LoVo (cell line): ENCODE results near the gene FAF1.

Source experiments
- DNase-seq: peaks from one replicate; pipeline ENCODE4 v3.0.0-alpha.2; 2016; ENCODE audit warnings: low spot score

FAF1 gene

DNA sequence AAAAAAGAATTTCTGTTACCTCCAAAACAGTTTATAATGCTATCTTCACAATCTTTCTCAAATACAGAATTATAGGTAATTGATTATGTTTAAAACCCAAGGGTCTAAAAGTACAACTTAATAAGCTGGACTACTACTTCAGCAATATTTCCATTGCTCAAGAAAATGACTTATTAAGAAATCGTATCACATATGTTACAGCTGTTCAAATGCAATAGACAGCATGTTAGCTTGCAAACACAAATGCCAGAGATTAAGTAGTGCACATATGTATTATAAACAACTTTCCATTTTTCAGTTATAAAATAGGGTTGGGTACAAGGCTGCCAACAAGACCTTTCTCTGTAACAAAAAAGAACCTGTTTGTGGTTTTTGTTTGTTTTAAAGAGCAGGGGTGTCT is 325.8 kb downstream of the FAF1 start:
- no peak for DNase-seq

DNA sequence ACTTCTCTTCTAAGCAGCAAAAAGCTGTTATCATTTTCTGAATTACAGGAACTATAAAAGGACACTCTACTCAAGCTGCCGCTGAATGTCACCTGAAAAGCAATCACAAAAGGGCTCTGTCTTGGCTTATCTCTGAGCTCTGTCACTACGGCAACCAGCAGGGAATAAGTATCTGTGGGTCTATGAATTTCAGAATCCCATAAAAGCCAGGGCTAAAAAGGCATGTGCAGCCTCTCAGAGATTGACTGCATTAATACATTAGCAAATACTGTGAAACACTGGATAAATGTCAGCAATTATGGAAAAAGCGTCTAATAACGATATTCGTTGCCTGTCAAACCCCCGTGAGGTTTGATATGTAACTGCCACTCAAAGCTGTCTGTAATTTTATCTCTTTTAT is 326.6 kb downstream of the FAF1 start:
- DNase-seq = peak; percentile 7

DNA sequence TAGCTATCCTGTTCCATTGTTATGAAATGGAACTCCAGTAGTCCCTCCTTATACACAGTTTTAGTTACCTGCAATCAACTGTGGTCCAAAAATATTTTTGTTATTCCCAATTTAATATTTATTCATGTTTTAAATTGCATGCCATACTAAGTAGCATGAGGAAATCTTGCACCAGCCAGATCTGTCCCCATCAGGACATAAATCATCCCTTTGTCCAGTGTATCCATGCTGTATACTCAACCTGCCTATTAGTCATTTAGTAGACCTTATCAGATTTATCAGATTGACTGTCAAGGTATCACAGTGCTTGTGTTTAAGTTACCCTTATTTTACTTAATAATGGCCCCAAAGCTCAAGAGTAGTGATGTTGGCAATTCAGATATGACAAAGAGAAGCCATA is 328.9 kb downstream of the FAF1 start:
- DNase-seq = no peak

DNA sequence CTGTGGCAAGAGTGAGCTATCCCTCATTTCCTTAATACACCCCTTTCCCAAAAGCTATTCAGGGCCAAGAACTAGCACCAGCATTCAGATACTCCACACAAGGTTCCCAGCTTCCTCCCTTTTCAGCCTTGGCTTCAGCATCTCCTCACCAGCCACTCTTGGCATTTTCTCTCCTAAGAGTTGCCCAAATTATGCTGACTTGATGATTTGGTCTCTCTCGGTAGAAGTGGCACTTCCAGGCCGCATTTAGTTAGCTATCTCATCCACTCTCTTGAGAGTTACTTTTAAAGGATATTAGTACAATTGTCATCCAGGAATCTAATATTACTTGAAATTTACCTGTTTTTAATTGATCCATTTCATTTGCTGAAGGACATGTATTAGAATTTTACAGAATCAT is 337.8 kb downstream of the FAF1 start:
- no peak for DNase-seq

DNA sequence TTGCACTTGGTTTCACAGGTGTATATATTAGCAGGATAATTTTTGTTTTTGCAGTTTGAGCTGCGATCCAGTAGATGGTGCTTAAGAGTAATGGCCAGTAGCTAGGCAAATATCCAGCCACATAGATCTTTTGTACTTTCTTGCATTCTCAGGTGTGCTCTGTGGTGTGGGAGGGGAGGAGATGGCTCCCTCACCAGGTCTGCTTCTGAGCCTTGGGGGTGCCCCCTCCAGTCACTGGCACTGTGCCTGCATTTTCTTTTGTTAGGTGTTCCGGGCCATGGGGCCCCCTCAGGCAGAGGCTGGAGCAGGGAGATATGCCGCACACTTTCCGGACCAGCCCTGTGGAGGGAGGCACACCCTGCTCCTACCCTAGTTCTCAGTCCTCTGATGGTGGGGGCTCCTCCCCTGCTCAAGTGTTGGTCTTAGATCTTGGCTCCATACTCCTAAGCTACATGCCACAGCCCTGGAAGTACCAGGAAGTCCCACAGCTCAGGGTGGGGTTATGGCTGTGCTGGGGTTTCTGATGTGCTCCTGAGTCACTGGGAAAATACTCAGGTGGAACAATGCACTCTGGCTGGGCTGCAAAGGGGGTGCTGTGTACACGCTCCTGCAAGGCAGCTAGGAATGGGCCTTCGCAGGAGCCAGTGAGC is 339.3 kb downstream of the FAF1 start:
- DNase-seq = peak; percentile 78

DNA sequence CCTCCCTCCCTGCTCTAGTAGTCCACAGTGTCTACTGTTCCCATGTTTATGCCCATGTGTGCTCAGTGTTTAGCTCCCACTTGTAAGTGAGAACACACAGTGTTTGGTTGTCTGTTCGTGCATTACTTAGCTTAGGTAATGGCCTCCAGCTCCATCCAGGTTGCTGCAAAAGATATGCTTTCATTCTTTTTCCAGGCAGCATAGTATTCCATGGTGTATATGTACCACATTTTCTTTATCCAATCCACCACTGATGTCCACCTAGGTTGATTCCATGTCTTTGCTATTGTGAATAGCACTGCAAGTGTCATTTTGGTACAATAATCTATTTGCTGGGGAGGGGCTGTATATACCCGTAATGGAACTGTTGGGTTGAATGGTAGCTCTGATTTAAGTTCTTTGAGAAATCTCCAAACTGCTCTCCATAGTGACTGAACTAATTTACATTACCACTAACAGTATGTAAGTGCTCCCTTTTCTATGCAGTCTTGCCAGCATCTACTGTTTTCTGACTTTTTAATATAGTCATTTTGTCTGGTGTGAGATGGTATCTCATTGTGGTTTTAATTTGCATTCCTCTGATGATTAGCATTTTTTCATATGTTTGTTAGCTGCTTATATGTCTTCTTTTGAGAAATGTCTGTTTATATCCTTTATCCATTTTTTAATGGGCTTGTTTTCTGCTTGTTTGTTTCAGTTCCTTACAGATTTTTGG is 344.9 kb downstream of the FAF1 start:
- no peak for DNase-seq

GRCh38 chr1:50611675-50612074 is 348.4 kb downstream of the FAF1 start:
- DNase-seq = no peak

DNA sequence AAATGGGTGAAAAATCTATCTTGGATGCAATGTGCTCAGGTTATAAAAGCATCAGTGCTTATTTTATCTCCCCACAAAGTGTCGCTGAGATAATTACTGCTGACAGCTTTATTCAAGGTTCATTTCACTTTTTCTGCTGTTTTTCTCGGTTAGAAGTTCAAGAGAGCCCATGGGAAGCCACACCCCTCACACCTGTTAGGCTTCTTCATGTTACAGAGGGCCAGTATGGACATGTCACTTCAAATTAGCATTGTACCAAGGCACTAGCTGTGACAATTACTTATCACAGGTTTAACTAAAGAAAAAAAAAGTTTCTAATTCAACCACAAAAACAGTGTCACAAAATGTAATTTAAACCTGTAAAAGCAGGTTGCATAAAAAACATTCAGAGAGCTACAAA is 349.5 kb downstream of the FAF1 start:
- no peak for DNase-seq

GRCh38 chr1:50609508-50609907 is 350.6 kb downstream of the FAF1 start:
- no peak for DNase-seq

DNA sequence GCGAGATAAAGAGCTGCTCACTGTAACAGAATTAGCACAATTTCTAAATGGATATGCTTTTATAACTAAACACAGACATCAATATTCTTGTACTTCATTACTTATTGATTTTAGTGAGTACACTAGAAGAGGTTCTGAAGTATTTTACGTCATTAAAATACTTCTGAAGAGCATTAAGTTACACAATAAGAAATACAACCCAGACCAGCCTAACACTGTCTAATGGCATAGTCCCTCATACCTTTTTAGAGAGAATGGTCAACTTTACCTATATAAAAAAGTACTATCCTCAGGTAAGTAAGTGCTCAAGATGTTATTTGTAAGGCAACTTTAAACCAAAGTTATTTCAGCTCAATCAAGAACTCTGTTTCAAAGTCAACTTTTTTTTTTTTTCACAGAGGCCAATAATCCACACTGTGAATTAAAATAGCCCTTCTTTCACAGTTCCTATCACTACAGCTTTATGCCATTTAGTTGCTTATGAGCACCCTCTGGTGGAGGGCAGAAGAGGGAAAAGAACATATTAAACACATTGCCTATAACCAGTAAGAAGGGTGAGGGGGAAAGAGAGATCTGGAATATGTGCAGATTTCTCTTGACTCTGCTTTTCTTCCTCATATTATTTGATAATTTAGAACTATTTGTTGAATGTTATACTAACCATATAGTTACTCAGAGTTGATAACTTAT is 354.7 kb downstream of the FAF1 start:
- DNase-seq = peak; percentile 39

DNA sequence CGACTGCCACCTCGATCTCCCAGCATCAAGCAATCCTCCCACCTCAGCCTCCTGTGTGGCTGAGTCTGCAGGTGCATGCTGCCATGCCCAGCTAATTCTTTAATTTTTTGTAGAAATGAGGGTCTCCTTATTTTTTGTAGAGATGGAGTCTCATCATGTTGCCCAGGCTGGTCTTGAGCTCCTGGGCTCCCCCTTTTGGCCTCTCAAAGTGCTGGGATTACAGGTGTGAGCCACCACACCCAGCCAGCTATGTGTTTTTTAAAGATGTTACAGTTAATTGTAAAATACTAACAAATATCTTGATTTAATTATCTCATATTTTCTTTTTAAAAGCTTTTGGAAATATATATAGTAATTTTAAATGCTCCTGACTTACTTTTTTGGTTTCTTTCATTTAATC is 355.5 kb downstream of the FAF1 start:
- no peak for DNase-seq

DNA sequence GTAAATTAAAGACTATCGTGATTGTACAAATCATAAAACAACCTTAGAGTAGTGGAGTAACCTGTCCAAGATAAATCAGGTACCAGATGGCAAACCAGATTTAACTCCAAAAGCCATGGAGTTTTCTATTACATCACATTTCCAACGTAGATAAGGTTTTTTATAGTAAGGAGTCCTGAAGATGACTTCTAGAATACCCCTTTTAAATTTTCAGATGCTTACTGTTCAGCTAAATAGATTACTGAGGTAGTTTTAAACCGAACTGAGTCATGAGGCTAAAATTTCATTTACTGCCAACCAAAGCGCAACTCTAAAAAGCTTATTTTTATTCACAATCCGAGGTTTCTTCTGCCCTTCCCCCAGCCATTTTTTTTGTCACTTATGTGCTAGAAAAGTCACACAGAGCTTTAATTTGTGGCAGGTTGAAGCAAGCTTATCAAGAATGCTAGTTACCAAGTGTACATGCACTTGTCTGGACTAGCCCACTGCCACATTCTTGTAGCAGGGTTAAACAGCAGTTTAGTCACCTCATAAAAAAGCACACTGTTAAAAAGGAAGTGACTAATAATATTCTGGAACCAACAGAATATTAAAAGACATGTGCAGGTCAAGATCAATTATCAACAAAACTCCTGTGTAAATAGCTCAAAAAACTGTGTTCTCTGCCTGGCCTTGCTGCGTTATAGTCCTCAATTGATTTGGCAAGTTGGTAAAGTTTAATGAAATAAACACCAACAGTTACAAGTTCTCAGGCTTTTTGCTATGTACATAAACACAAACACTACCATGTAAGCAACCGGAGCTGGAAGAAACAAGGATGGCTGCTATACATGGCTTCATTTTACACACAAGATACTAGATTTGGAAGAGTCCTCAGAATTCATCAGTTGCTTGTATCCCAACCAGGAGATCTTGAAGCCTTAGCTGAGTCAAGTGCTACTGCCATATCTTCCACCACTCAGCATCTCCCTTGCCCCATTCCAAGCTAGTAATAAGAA is 356.5 kb downstream of the FAF1 start:
- DNase-seq = peak; percentile 85

- no peak for DNase-seq
Observed at GRCh38 chr1:50599546-50599945, 360.5 kb downstream of the FAF1 start.

DNA sequence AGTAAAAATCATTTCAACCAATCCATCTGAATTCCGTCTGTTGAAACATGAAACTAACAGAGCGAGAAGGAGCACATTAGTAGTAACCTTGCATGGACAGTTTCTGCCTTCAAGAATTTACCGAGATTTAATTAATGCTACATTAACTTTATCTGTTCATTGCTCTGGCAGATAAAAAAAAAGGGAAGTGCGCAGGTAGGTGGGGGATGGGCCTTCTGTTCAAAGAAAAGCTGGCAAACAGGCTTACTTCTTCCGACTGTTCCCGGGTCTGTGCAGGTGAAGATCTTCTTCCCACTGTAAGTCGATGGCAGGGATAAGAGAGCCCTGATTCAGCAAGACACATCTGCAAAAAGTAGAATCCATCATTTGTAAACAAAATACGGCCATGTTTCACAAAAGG is 364.2 kb downstream of the FAF1 start:
- DNase-seq = no peak

GRCh38 chr1:50593515-50593914 is 366.6 kb downstream of the FAF1 start:
- DNase-seq = no peak

DNA sequence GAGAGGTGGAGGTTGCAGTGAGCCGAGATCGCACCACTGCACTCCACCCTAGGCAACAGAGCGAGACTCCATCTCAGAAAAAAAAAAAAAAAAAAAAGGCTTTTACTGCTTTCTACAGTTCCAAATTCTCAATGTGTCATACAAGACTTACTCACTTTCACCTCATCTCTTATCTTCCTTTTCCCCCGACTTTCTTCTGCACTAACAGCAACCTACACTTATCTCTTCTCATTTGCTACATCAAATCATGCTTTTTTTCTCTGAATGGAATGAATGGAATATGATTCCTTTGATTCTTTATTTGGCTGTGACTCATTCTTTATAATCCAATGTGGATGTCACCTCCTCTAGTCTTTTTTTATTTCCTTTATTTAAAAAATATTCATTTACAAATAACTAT is 368.5 kb downstream of the FAF1 start:
- DNase-seq = no peak

GRCh38 chr1:50582346-50582745 is 377.7 kb downstream of the FAF1 start:
- no peak for DNase-seq

DNA sequence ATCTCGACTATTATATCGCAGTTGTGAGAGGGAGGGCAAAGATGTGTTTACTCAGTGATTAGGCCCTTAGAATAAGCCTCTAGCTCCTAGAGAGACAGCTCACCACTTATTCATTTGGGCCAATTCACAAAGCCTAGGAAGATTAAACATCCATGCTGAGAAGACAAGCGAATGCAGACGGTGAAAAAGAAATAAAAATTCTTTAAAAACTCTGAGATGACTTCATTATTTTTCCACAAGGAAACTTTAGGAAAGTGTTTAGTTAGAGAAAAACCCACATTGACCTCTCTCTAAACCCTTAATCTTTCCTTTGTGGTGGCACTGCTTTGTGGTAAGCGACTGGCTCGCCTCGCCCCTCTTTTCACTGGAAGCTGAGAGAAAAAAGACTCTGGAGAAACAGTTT is 390.0 kb downstream of the FAF1 start:
- no peak for DNase-seq

DNA sequence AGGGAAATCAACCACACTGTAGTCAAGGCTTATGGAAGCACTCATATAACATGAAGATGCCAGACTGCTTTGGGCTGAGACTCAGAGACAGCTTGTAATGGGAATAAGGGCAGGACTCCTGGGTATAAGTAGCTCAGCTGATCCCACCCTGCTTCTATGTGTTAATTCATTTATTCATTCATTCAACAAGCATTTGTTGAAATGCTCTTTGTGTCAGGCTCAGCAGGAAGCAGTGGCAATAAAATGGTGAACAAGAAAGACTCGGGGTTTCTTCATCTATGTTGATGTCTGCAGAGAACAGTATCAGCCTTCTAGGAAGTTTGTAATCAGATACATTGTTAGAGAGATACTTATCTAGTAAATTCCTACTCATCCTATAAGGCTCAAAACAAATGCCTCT is 391.3 kb downstream of the FAF1 start:
- no peak for DNase-seq

DNA sequence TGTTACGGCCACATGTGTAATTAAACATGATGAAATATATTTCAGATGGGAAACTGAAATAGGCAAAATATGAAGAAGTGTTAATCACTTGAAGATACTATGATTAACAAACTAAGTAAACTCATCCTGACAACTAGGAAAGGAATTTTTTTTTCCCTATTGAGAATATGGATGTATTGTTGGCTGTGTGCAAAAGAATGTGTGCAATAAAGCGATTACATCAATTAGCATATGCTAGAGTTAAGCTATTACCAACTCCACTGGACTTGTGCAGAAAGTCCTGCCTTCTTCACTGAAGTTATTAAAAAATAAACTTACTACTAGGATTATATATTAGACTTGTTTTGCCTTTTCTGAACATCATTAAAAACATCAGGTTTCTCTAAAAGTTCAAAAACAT is 393.7 kb downstream of the FAF1 start:
- no peak for DNase-seq

GRCh38 chr1:50564417-50564816 is 395.6 kb downstream of the FAF1 start:
- DNase-seq = no peak

DNA sequence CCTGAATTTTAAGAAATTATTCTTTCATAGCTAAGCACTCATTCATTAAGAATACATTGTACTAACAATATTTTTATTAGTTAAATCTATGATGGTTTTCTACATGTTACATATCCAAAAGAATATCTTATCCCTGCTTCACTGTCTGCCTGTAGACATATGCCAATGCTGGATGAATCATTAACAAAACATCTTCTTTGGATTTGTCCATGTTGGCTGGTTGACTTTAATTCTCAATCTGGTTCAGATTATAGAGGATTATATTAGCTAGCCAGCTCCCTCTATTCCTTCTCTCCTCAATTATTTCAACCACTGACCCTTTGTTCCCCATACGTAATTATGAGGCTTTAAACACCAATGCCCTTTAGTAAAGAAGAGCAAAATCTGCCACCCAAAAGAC is 398.0 kb downstream of the FAF1 start:
- DNase-seq = no peak
